Activated naive CD4-positive, alpha-beta T cell treated with Interleukin-2 at 50 U/mL for 16 hours (primary cell): ENCODE data around the gene BRSK2.
"Not testable (repeated sequence)": the region's sequence is repeated elsewhere in the genome, so short reads cannot be mapped to it uniquely, and the experiment has no call there.

Source experiments
- DNase-seq: peaks from one replicate; pipeline ENCODE4 v3.0.0-alpha.2; 2020

BRSK2 gene

GRCh38 chr11:1397146-1397861 is 7.6 kb downstream of the BRSK2 start:
- no peak for DNase-seq

- no peak for DNase-seq
Measured at GRCh38 chr11:1397862-1398527, 8.3 kb downstream of the BRSK2 start.

- no peak for DNase-seq
Measured at GRCh38 chr11:1398528-1399235, 8.9 kb downstream of the BRSK2 start.

GRCh38 chr11:1399386-1400316 is 9.9 kb downstream of the BRSK2 start:
- no peak for DNase-seq

- DNase-seq, result no peak
Measured at GRCh38 chr11:1400317-1401170, 10.8 kb downstream of the BRSK2 start.

GRCh38 chr11:1401171-1401445 is 11.4 kb downstream of the BRSK2 start:
- DNase-seq, result no peak

GRCh38 chr11:1401656-1402221 is 12.0 kb downstream of the BRSK2 start:
- peak; percentile 39 for DNase-seq

- DNase-seq, result no peak
Measured at GRCh38 chr11:1402355-1403077, 12.8 kb downstream of the BRSK2 start.

- no peak for DNase-seq
Measured at GRCh38 chr11:1403078-1403620, 13.4 kb downstream of the BRSK2 start.

GRCh38 chr11:1403721-1404460 is 14.2 kb downstream of the BRSK2 start:
- DNase-seq, result no peak

GRCh38 chr11:1404461-1405185 is 14.9 kb downstream of the BRSK2 start:
- no peak for DNase-seq

GRCh38 chr11:1405186-1406020 is 15.7 kb downstream of the BRSK2 start:
- DNase-seq, result no peak

- no peak for DNase-seq
Measured at GRCh38 chr11:1406571-1407485, 17.1 kb downstream of the BRSK2 start.

- DNase-seq, result no peak
Measured at GRCh38 chr11:1407668-1408067, 17.9 kb downstream of the BRSK2 start.

- no peak for DNase-seq
Measured at GRCh38 chr11:1408346-1408745, 18.6 kb downstream of the BRSK2 start.

- DNase-seq, result no peak
Measured at GRCh38 chr11:1409108-1409851, 19.5 kb downstream of the BRSK2 start.

- DNase-seq, result not testable (repeated sequence)
Measured at GRCh38 chr11:1409852-1410125, 20.1 kb downstream of the BRSK2 start.
